ENCODE measurements around the gene BDH1. TPM values are rescaled to one million over a fixed set of nuclear protein-coding genes. Genes with fewer than 3 reads are reported as not detected.
A peak's percentile ranks its signal among the peaks of the same experiment; 100 is the strongest.

Gene BDH1
- total and polyA plus RNA-seq, 2 of the 13 experiments (the other 11 are each of a cell fraction or from before 2014, with no cell fraction given), result 21.2 to 71.9 TPM

DNA sequence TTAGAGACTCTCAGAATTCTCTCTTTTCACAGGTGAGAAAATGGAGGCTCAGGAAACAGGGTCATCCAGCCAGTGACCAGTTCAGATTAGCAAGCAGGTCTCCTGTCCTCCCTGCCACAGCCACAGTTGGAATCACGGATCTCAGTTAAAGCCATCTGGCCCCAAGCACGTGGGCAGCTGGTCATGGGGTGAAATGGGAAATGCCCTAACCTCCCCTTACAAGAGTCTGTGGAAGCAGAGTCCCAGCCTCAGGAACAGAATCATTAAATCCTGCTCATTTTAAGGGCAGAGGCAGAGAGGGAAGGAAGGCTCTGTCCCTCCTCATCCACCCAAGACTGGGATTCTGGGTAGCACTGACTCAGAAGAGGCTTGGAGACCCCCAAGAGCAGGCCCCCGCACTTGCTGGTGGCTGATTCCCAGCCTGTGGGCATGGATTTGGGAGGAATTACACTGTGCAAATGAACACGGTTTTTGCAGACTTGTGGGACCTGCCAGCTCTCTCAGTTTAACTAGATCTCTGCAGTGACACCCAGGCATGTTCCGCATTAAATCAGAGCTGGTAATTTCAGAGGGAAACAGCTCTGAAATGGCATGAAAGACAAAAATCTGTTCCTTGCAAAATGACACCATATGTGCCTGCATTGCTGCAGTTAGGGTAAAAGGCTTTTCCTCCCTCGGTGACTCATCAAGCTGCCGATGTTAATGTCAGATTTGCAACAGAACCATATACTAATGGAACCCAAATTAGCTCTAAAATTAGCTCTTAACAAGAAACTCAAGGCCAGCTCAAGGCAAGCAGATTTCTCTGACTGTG lies 89.0 kb downstream of the BDH1 start (continued):
- TF ChIP-seq, protein P1, sequence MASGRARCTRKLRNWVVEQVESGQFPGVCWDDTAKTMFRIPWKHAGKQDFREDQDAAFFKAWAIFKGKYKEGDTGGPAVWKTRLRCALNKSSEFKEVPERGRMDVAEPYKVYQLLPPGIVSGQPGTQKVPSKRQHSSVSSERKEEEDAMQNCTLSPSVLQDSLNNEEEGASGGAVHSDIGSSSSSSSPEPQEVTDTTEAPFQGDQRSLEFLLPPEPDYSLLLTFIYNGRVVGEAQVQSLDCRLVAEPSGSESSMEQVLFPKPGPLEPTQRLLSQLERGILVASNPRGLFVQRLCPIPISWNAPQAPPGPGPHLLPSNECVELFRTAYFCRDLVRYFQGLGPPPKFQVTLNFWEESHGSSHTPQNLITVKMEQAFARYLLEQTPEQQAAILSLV (CRISPR knock-in tag; IDR thresholded peaks at IDR 0.05; ENCODE audit: borderline replicate concordance), result no peak
- TF ChIP-seq ZNF563 (CRISPR knock-in tag; IDR thresholded peaks at IDR 0.05), result no peak
- no peak for TF ChIP-seq SAFB2 (CRISPR knock-in tag; IDR thresholded peaks at IDR 0.05; ENCODE audit: borderline replicate concordance, low read depth)
- TF ChIP-seq KDM6A (CRISPR knock-in tag; IDR thresholded peaks at IDR 0.05; ENCODE audit: low read depth), result no peak
- TF ChIP-seq ZNF780A (CRISPR knock-in tag; IDR thresholded peaks at IDR 0.05), result no peak
- TF ChIP-seq, protein P2, sequence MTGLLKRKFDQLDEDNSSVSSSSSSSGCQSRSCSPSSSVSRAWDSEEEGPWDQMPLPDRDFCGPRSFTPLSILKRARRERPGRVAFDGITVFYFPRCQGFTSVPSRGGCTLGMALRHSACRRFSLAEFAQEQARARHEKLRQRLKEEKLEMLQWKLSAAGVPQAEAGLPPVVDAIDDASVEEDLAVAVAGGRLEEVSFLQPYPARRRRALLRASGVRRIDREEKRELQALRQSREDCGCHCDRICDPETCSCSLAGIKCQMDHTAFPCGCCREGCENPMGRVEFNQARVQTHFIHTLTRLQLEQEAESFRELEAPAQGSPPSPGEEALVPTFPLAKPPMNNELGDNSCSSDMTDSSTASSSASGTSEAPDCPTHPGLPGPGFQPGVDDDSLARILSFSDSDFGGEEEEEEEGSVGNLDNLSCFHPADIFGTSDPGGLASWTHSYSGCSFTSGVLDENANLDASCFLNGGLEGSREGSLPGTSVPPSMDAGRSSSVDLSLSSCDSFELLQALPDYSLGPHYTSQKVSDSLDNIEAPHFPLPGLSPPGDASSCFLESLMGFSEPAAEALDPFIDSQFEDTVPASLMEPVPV (CRISPR knock-in tag; IDR thresholded peaks at IDR 0.05), result no peak
- TF ChIP-seq, protein P3, sequence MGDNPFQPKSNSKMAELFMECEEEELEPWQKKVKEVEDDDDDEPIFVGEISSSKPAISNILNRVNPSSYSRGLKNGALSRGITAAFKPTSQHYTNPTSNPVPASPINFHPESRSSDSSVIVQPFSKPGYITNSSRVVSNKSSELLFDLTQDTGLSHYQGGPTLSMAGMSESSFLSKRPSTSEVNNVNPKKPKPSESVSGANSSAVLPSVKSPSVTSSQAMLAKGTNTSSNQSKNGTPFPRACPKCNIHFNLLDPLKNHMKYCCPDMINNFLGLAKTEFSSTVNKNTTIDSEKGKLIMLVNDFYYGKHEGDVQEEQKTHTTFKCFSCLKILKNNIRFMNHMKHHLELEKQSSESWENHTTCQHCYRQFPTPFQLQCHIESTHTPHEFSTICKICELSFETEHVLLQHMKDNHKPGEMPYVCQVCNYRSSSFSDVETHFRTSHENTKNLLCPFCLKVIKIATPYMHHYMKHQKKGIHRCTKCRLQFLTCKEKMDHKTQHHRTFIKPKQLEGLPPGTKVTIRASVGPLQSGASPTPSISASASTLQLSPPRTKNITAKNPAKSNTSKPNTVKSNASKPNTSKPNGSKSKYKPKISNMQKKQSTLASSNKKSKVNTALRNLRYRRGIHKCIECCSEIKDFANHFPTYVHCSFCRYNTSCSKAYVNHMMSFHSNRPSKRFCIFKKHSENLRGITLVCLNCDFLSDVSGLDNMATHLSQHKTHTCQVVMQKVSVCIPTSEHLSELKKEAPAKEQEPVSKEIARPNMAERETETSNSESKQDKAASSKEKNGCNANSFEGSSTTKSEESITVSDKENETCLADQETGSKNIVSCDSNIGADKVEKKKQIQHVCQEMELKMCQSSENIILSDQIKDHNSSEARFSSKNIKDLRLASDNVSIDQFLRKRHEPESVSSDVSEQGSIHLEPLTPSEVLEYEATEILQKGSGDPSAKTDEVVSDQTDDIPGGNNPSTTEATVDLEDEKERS (CRISPR knock-in tag; IDR thresholded peaks at IDR 0.05), result no peak
- TF ChIP-seq ZNF12 (CRISPR knock-in tag; IDR thresholded peaks at IDR 0.05), result no peak
- peak; percentile 89 for TF ChIP-seq FOSL2 (CRISPR knock-in tag; IDR thresholded peaks at IDR 0.05)
- TF ChIP-seq ZBTB7A (CRISPR knock-in tag; IDR thresholded peaks at IDR 0.05), result no peak
- no peak for TF ChIP-seq SCMH1 (CRISPR knock-in tag; IDR thresholded peaks at IDR 0.05; ENCODE audit: borderline replicate concordance)
- TF ChIP-seq ARNT (IDR thresholded peaks at IDR 0.05), result no peak
- TF ChIP-seq RFX1 (IDR thresholded peaks at IDR 0.05), result no peak
- TF ChIP-seq, protein P4, sequence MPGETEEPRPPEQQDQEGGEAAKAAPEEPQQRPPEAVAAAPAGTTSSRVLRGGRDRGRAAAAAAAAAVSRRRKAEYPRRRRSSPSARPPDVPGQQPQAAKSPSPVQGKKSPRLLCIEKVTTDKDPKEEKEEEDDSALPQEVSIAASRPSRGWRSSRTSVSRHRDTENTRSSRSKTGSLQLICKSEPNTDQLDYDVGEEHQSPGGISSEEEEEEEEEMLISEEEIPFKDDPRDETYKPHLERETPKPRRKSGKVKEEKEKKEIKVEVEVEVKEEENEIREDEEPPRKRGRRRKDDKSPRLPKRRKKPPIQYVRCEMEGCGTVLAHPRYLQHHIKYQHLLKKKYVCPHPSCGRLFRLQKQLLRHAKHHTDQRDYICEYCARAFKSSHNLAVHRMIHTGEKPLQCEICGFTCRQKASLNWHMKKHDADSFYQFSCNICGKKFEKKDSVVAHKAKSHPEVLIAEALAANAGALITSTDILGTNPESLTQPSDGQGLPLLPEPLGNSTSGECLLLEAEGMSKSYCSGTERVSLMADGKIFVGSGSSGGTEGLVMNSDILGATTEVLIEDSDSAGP (CRISPR knock-in tag; IDR thresholded peaks at IDR 0.05; ENCODE audit: borderline replicate concordance), result peak; percentile 41; the same call in 1 of the 2 replicates
- TF ChIP-seq, protein P5, sequence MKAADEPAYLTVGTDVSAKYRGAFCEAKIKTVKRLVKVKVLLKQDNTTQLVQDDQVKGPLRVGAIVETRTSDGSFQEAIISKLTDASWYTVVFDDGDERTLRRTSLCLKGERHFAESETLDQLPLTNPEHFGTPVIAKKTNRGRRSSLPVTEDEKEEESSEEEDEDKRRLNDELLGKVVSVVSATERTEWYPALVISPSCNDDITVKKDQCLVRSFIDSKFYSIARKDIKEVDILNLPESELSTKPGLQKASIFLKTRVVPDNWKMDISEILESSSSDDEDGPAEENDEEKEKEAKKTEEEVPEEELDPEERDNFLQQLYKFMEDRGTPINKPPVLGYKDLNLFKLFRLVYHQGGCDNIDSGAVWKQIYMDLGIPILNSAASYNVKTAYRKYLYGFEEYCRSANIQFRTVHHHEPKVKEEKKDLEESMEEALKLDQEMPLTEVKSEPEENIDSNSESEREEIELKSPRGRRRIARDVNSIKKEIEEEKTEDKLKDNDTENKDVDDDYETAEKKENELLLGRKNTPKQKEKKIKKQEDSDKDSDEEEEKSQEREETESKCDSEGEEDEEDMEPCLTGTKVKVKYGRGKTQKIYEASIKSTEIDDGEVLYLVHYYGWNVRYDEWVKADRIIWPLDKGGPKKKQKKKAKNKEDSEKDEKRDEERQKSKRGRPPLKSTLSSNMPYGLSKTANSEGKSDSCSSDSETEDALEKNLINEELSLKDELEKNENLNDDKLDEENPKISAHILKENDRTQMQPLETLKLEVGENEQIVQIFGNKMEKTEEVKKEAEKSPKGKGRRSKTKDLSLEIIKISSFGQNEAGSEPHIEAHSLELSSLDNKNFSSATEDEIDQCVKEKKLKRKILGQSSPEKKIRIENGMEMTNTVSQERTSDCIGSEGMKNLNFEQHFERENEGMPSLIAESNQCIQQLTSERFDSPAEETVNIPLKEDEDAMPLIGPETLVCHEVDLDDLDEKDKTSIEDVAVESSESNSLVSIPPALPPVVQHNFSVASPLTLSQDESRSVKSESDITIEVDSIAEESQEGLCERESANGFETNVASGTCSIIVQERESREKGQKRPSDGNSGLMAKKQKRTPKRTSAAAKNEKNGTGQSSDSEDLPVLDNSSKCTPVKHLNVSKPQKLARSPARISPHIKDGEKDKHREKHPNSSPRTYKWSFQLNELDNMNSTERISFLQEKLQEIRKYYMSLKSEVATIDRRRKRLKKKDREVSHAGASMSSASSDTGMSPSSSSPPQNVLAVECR (CRISPR knock-in tag; IDR thresholded peaks at IDR 0.05; ENCODE audit: borderline replicate concordance), result no peak
